ENCODE measurements around the gene RAD51B. TPM values are rescaled to one million over a fixed set of nuclear protein-coding genes. Genes with fewer than 3 reads are reported as not detected.

The RAD51B gene
- total RNA-seq, 4 donors from 2014 or later = 5.0 to 31.8 (median 20.6) TPM

- H3K27ac ChIP-seq = peak overlapping the region; percentile 35 to 83 (median 54)
- WGBS, 2 donors (ENCODE audit: low coverage in 1 of 2) = 89 to 97% methylated on average over 4 of the region's 4 CpGs
- no peak for TF ChIP-seq CTCF (IDR thresholded peaks at IDR 0.05)
- no peak for TF ChIP-seq POLR2AphosphoS5 (IDR thresholded peaks at IDR 0.05)
- TF ChIP-seq POLR2A (IDR thresholded peaks at IDR 0.05) = no peak
- TF ChIP-seq EP300 (IDR thresholded peaks at IDR 0.05; ENCODE audit: low read depth) = no peak
- no peaks in the 10 kb centered on the region for H3K9me3 ChIP-seq
- peaks cover 7 to 33% (median 20%) of the 10 kb centered on the region in 4 donors for H3K4me1 ChIP-seq
- in situ Hi-C loops (cut with MboI; ENCODE audit: low pct_ligation_motif_present in 1 of 4, low pct_unique_long_range_greater_than_20kb in 1 of 4, low sequenced_read_pairs in 3 of 4) (no loop called here), intact Hi-C loops (cut with DNase I; ENCODE audit: low total_unique reads) (no loop called here)
- no peak for DNase-seq
- no peaks in the 10 kb centered on the region for H3K36me3 ChIP-seq
- no peak overlapping the region for H3K4me3 ChIP-seq
- no peaks in the 10 kb centered on the region for H3K27me3 ChIP-seq
Observed at GRCh38 chr14:68158640-68159039, 339.1 kb downstream of the RAD51B start.

- in situ Hi-C loops (cut with MboI; ENCODE audit: low pct_ligation_motif_present in 1 of 4, low pct_unique_long_range_greater_than_20kb in 1 of 4, low sequenced_read_pairs in 3 of 4) (no loop called here), intact Hi-C loops (cut with DNase I; ENCODE audit: low total_unique reads) (no loop called here)
- Histone ChIP-seq H3K9me3 (no peaks in the 10 kb centered on the region), H3K4me3 (no peak overlapping the region), H3K27me3 (no peaks in the 10 kb centered on the region), H3K36me3 (no peaks in the 10 kb centered on the region), H3K27ac (peak overlapping the region in 3 of 4 donors; percentile 43 to 83 (median 66)), H3K4me1 (peaks cover 13 to 47% (median 29%) of the 10 kb centered on the region in 4 donors)
- WGBS, 2 donors (ENCODE audit: low coverage in 1 of 2) = 97 to 98% methylated on average over 5 of the region's 5 CpGs
- TF ChIP-seq CTCF (IDR thresholded peaks at IDR 0.05) (no peak), POLR2A (IDR thresholded peaks at IDR 0.05) (no peak), POLR2AphosphoS5 (IDR thresholded peaks at IDR 0.05) (no peak), EP300 (IDR thresholded peaks at IDR 0.05; ENCODE audit: low read depth) (no peak)
- DNase-seq = no peak
Observed at GRCh38 chr14:68159701-68160633, 340.4 kb downstream of the RAD51B start.

- peaks cover 11 to 56% (median 38%) of the 10 kb centered on the region in 4 donors for H3K4me1 ChIP-seq
- WGBS, 2 donors (ENCODE audit: low coverage in 1 of 2) = 73 to 74% methylated on average over 3 to 4 of the region's 4 CpGs
- intact Hi-C loops (cut with DNase I; ENCODE audit: low total_unique reads) = no loop called here
Observed at GRCh38 chr14:68160779-68161546, 341.4 kb downstream of the RAD51B start.

More at GRCh38 chr14:68160779-68161546, 341.4 kb downstream of the RAD51B start:
- Histone ChIP-seq H3K27ac (peak overlapping the region; percentile 16 to 83 (median 54)), H3K9me3 (no peaks in the 10 kb centered on the region), H3K36me3 (no peaks in the 10 kb centered on the region), H3K4me3 (no peak overlapping the region), H3K27me3 (no peaks in the 10 kb centered on the region)
- no peak for DNase-seq
- in situ Hi-C loops (cut with MboI; ENCODE audit: low pct_ligation_motif_present in 1 of 4, low pct_unique_long_range_greater_than_20kb in 1 of 4, low sequenced_read_pairs in 3 of 4) = no loop called here
- no peak for TF ChIP-seq CTCF (IDR thresholded peaks at IDR 0.05)
- no peak for TF ChIP-seq EP300 (IDR thresholded peaks at IDR 0.05; ENCODE audit: low read depth)
- no peak for TF ChIP-seq POLR2A (IDR thresholded peaks at IDR 0.05)
- TF ChIP-seq POLR2AphosphoS5 (IDR thresholded peaks at IDR 0.05) = no peak
